HG02678 (cell line): Measurements from ENCODE around the gene HAO1.
"Not testable (repeated sequence)": the region's sequence is repeated elsewhere in the genome, so short reads cannot be mapped to it uniquely, and the experiment has no call there.

Source experiments
- ATAC-seq: cut with Tn5 transposase; IDR thresholded peaks from one replicate; pipeline ENCODE4 v1.9.1; 2021; ENCODE audit warnings: mild to moderate bottlenecking, moderate library complexity; ENCODE audit not compliant: unreplicated experiment

HAO1 gene

DNA sequence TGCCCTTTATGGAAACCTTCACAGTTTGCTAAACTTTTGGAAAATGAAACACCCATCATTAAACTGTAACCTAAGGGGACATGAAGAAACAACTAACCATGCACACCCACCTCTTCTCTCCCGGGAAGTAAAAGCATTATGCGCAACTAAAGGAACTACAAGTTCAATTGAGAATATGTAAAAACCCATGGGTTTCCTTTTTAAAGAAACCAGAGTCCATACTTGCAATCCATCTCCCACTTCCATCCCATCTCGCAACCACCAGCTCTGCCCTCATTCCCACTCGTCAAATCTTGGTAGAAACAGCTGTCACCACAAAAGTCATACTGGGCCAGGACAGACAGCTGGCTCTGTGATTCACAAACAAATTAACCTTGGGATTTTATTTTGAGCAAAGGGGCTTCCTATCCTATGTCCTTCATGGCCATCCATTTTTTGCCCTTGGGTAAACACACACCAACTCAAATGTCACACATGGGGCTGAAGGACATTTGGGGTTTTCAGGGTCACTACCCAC lies 81.5 kb downstream of the HAO1 start:
- no peak for ATAC-seq

- no peak for ATAC-seq
Measured at GRCh38 chr20:7856756-7857155, 83.5 kb downstream of the HAO1 start.

DNA sequence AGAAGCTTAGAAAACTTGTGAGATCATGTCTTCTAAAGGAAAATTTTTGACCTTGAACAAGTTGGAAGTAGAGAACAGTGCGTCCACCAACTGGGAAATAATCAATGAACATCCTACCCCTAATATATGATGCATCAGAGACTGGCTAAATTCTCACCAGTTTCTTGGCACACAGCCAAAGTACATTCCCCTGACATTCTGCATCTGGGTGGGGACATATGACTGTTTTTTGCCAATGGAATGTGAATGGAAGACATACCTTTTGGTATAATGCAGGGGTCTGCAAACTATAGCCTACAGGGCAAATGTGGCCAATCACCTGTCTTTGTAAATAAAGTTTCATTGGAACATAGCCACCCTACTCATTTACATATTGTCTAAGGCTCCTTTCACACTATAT lies 84.7 kb downstream of the HAO1 start:
- ATAC-seq: no peak

DNA sequence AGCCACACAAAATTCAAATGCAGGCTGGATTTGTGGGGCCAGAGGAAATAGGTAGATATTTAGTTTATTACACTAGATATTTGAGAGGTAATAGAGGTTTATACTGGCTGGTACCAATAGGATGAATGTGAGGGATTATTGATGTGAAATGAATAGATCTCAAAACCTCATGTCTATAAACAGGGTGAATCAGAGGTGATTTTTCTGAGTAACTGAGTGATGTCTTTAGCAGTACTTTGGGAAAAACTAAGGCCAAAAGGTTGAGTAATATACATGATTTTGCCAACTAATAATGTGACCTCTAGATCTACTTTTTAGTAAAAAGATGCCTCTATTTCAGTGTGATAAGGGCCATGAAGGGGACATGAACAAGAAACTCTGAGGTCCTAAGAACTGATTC lies 86.8 kb downstream of the HAO1 start:
- ATAC-seq: no peak

DNA sequence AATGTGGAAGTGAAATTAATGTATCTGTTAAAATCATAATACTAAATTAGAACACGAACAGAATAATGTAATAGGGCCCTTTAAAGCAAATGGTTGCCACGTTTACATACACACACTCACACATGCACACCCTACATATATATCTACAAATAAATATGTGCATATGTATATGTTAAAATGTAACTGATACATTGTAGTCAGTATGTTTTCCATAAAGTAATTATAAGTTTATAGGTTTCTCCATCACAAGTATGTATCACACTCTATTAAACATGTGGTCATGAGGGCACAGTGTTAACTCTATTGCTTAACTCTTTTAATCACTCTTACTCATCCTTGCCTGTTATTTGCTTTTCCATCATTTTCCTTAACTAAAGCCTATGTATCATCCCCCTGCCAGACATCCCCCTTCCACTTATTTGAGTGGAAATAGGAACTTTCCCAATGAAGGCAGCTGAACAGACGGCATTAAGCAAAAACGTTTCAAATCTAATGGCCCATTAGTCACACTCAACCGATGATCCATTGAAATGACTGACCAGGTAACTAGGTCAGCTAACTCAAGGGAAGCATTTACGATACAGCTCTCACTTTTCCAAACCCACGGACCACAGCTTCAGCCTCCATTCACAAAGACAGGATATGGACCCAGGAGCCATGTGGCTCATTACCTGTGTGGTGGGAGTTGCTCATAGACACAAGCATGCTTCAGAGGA lies 89.3 kb downstream of the HAO1 start:
- ATAC-seq: no peak

DNA sequence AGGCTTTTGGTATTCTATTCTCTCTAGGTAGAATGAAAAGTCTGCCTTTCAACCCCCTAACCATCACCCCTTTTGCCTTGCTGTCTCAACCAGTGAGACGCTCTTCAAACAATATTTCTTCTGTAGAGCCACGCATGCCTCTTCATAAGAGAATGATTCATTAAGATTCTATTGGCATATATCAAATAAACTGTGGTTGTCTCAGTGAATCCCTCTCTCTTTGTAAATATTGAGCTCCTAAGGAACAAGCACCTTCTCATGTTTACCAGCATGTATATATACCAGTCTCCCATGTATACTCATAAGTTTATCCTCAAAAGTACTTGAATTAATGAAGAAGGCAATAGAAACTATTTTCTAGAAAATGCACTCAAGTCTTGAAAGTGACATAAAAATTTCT lies 90.6 kb downstream of the HAO1 start:
- no peak for ATAC-seq

DNA sequence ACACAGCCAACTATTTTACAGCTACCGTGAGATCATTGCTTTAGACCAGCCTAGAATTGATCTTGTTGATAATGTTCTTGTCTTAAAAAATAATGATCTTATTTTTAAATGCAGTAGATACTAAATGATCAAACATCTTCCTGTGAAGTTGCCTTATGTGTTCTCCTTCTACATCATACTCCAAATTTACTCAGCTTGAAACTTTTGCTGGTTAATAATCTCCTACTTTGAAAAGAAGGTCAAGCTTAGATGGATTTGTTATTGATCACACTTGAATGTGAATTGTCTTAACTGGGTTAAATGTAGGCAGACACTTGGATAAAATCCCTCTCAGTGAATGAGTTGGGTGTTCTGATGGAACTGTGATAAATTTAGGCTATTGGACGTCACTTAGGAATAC lies 91.9 kb downstream of the HAO1 start:
- no peak for ATAC-seq

GRCh38 chr20:7843613-7844012 lies 96.6 kb downstream of the HAO1 start:
- ATAC-seq: no peak

DNA sequence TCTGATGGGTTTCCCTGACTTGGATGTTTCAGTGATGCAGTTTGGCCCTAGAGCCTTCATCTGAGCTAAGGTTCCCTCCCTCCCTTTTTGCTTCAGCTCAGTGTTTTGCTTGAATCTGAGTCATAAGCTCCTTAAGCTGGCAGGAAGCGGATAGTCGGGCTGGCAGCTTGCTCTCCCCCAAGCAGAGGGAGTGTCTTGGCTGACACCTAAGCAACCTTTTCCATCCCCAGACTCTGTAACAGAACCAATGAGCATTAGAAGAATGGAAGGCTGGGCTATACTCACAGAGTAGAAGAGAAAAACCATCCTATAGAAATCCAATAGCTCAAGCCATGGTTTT lies 98.3 kb downstream of the HAO1 start:
- ATAC-seq: no peak

DNA sequence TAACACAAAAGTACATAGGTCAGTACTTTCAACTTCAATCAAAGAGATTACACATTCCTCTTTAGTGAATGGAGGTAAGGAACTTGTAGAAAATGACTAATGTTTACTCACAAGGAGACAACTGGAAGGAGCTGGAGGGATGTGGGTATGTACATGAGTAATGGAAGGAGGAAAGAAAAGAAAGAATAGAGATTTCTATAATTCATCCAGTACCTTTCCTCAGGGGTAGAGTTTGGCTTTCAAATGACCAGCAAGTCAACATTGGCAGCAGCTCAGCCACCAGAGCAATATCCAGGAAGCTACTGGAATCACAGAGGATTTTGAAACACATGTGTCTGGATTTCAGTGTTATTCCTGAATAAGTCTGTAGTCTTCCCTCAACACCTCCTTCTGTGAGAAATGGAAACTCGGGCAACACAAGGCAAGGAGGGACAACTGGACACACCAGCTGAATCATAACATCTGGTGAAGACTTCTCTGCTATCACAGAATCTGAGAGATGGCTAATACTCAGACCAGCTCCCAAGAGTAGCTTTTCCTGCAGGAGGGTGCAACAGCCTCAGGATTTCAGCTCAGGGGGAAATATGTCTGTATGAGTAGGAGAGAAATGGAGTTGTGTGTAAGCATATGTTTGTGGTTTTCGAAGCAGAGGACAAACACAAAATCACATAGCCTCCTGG lies 98.8 kb downstream of the HAO1 start:
- ATAC-seq: no peak

GRCh38 chr20:7836076-7836475 lies 104.2 kb downstream of the HAO1 start:
- no peak for ATAC-seq

GRCh38 chr20:7834441-7834840 lies 105.8 kb downstream of the HAO1 start:
- not testable (repeated sequence) for ATAC-seq
